Left forelimb (tissue), 1 donor: Measurements from ENCODE around the gene SPATS2.
"Not testable (repeated sequence)": the region's sequence is repeated elsewhere in the genome, so short reads cannot be mapped to it uniquely, and the experiment has no call there.

ENCODE experiments used
- DNase-seq: peaks from one replicate; pipeline ENCODE4 v3.0.0-alpha.2; 2018; ENCODE audit warnings: low spot score

Gene SPATS2

GRCh38 chr12:49465132-49465531, 97.9 kb downstream of the SPATS2 start:
- no peak for DNase-seq

- no peak for DNase-seq
Observed at GRCh38 chr12:49470986-49471385, 103.7 kb downstream of the SPATS2 start.

GRCh38 chr12:49471557-49471956, 104.3 kb downstream of the SPATS2 start:
- DNase-seq = no peak

- DNase-seq = no peak
Observed at GRCh38 chr12:49476091-49476490, 108.8 kb downstream of the SPATS2 start.

- no peak for DNase-seq
Observed at GRCh38 chr12:49478949-49479664, 111.8 kb downstream of the SPATS2 start.

GRCh38 chr12:49482095-49483051, 115.1 kb downstream of the SPATS2 start:
- no peak for DNase-seq

- DNase-seq = no peak
Observed at GRCh38 chr12:49483619-49484018, 116.4 kb downstream of the SPATS2 start.

- no peak for DNase-seq
Observed at GRCh38 chr12:49487605-49488004, 120.3 kb downstream of the SPATS2 start.

- no peak for DNase-seq
Observed at GRCh38 chr12:49489154-49489553, 121.9 kb downstream of the SPATS2 start.

- no peak for DNase-seq
Observed at GRCh38 chr12:49489720-49490119, 122.5 kb downstream of the SPATS2 start.

GRCh38 chr12:49491823-49492222, 124.6 kb downstream of the SPATS2 start:
- DNase-seq = no peak

GRCh38 chr12:49493900-49494299, 126.6 kb downstream of the SPATS2 start:
- DNase-seq = no peak

GRCh38 chr12:49496417-49497360, 129.4 kb downstream of the SPATS2 start:
- no peak for DNase-seq

- no peak for DNase-seq
Observed at GRCh38 chr12:49501895-49502294, 134.6 kb downstream of the SPATS2 start.

GRCh38 chr12:49502590-49502989, 135.3 kb downstream of the SPATS2 start:
- no peak for DNase-seq

- no peak for DNase-seq
Observed at GRCh38 chr12:49503674-49504180, 136.5 kb downstream of the SPATS2 start.

- DNase-seq = no peak
Observed at GRCh38 chr12:49505672-49506071, 138.4 kb downstream of the SPATS2 start.

- DNase-seq = no peak
Observed at GRCh38 chr12:49507139-49507538, 139.9 kb downstream of the SPATS2 start.

- not testable (repeated sequence) for DNase-seq
Observed at GRCh38 chr12:49509681-49510080, 142.4 kb downstream of the SPATS2 start.

GRCh38 chr12:49511410-49511809, 144.1 kb downstream of the SPATS2 start:
- DNase-seq = no peak

GRCh38 chr12:49512546-49512945, 145.3 kb downstream of the SPATS2 start:
- no peak for DNase-seq

GRCh38 chr12:49515266-49515665, 148.0 kb downstream of the SPATS2 start:
- DNase-seq = no peak
